Measurements from ENCODE around the gene NTM. TPM values are rescaled to one million over a fixed set of nuclear protein-coding genes. Genes with fewer than 3 reads are reported as not detected.

The NTM gene
- total RNA-seq, 1 experiment from 2014 or later, result 0.73 TPM

DNA sequence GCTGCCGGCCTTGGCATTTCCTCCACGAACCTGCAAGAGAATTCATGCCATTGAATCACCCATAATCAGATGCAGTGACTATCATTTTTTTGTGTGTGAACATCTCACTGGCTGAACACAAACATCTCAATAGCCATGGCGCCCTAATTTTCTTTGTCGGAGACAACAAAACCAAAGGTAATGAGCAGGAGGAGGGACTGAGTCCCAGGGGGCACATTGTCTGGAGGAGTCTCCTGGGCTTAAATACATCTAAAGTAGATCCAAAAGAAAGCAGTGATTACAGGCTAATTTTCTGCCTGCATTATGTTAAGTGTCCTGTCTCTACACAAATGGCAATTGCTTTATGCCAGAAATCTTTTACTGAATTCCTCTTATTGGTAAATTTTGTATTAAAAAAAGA is 113.5 kb downstream of the NTM start:
- no peak for DNase-seq
- Mint-ChIP-seq H3K4me3 (ENCODE audit: unreplicated experiment) (no peak overlapping the region), H3K27ac (ENCODE audit: unreplicated experiment) (no peak overlapping the region), H3K36me3 (ENCODE audit: insufficient read depth, unreplicated experiment) (no peaks in the 10 kb centered on the region), H3K9me3 (ENCODE audit: unreplicated experiment) (no peaks in the 10 kb centered on the region), H3K27me3 (ENCODE audit: insufficient read depth, unreplicated experiment) (peaks cover 23% of the 10 kb centered on the region), H3K4me1 (ENCODE audit: low read depth, unreplicated experiment) (no peaks in the 10 kb centered on the region)
- intact Hi-C loops (cut with micrococcal nuclease; ENCODE audit: unreplicated experiment), result no loop called here
- Histone ChIP-seq H3K36me3 (ENCODE audit: control insufficient read depth, insufficient read depth, low read length) (no peaks in the 10 kb centered on the region), H3K4me3 (ENCODE audit: low read depth, low read length) (no peak overlapping the region), H3K4me1 (no peaks in the 10 kb centered on the region), H3K27me3 (replicated peaks; ENCODE audit: control insufficient read depth, insufficient read depth, low read length) (no peaks in the 10 kb centered on the region), H3K9me3 (no peaks in the 10 kb centered on the region)
- BruUV-seq (replicated peaks), result no TSS peak
- CTCF ChIA-PET, result no interaction called here
- POLR2A ChIA-PET, result no interaction called here
- no peak for TF ChIP-seq CTCF (IDR thresholded peaks at IDR 0.05; ENCODE audit: insufficient read depth in 1 of 2, low read depth in 1 of 2, low read length in 1 of 2, severe bottlenecking in 1 of 2, unreplicated experiment in 1 of 2)

- Mint-ChIP-seq H3K9me3 (ENCODE audit: unreplicated experiment) (no peaks in the 10 kb centered on the region), H3K27ac (ENCODE audit: unreplicated experiment) (no peak overlapping the region), H3K36me3 (ENCODE audit: insufficient read depth, unreplicated experiment) (no peaks in the 10 kb centered on the region), H3K4me1 (ENCODE audit: low read depth, unreplicated experiment) (no peaks in the 10 kb centered on the region), H3K27me3 (ENCODE audit: insufficient read depth, unreplicated experiment) (peaks cover 22% of the 10 kb centered on the region), H3K4me3 (ENCODE audit: unreplicated experiment) (no peak overlapping the region)
- DNase-seq, result no peak
- ChIA-PET CTCF (no interaction called here), POLR2A (no interaction called here)
- Histone ChIP-seq H3K4me3 (ENCODE audit: low read depth, low read length) (no peak overlapping the region), H3K9me3 (no peaks in the 10 kb centered on the region), H3K27me3 (replicated peaks; ENCODE audit: control insufficient read depth, insufficient read depth, low read length) (no peaks in the 10 kb centered on the region), H3K36me3 (ENCODE audit: control insufficient read depth, insufficient read depth, low read length) (no peaks in the 10 kb centered on the region), H3K4me1 (no peaks in the 10 kb centered on the region)
- intact Hi-C loops (cut with micrococcal nuclease; ENCODE audit: unreplicated experiment), result no loop called here
- no peak for TF ChIP-seq CTCF (IDR thresholded peaks at IDR 0.05; ENCODE audit: insufficient read depth in 1 of 2, low read depth in 1 of 2, low read length in 1 of 2, severe bottlenecking in 1 of 2, unreplicated experiment in 1 of 2)
- BruUV-seq (replicated peaks), result no TSS peak
Measured at GRCh38 chr11:131486100-131486499, 115.7 kb downstream of the NTM start.

DNA sequence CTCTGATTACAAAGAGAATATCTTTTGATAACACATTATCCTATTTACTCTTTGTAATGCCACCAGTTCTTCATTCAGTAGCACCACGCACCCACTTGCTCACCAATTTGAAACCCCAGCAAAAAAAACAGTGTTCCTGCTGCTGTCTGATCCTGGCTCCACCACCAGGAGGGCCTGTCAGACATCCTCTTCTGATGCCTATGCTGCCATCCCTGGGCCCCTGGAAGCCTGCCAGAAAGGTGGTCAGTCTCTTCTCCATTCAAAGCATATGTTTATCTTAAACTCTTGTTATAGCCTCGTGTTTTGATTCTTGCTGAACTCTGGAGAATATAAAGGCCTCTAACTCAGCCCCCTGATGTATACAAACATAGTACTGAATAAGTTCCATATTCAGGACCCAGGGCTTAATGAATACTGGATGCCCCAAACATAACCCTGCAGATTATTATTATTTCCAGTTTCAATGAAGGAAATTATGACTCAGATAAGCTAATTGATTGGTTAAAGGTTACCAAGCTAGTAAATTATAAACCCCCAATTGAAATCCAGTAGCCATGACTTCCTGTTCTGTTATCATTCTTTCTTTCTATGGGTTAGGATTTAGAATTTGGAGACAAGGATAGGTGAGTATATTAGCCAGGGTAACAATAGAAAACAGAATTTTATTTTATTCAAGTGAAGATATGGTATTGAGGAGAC is 116.7 kb downstream of the NTM start:
- CTCF ChIA-PET, result no interaction called here
- Mint-ChIP-seq H3K9me3 (ENCODE audit: unreplicated experiment) (no peaks in the 10 kb centered on the region), H3K4me3 (ENCODE audit: unreplicated experiment) (no peak overlapping the region), H3K27ac (ENCODE audit: unreplicated experiment) (no peak overlapping the region), H3K27me3 (ENCODE audit: insufficient read depth, unreplicated experiment) (peaks cover 20% of the 10 kb centered on the region), H3K4me1 (ENCODE audit: low read depth, unreplicated experiment) (no peaks in the 10 kb centered on the region), H3K36me3 (ENCODE audit: insufficient read depth, unreplicated experiment) (no peaks in the 10 kb centered on the region)
- no peaks in the 10 kb centered on the region for H3K27me3 ChIP-seq (replicated peaks; ENCODE audit: control insufficient read depth, insufficient read depth, low read length)
- no peak for TF ChIP-seq CTCF (IDR thresholded peaks at IDR 0.05; ENCODE audit: insufficient read depth in 1 of 2, low read depth in 1 of 2, low read length in 1 of 2, severe bottlenecking in 1 of 2, unreplicated experiment in 1 of 2)
- no peaks in the 10 kb centered on the region for H3K9me3 ChIP-seq
- no peak overlapping the region for H3K4me3 ChIP-seq (ENCODE audit: low read depth, low read length)
- DNase-seq, result no peak
- no peaks in the 10 kb centered on the region for H3K4me1 ChIP-seq
- POLR2A ChIA-PET, result no interaction called here
- BruUV-seq (replicated peaks), result no TSS peak
- intact Hi-C loops (cut with micrococcal nuclease; ENCODE audit: unreplicated experiment), result no loop called here
- no peaks in the 10 kb centered on the region for H3K36me3 ChIP-seq (ENCODE audit: control insufficient read depth, insufficient read depth, low read length)

Measured in Caco-2 (cell line).